Measurements from ENCODE around the gene ATOSB. TPM values are rescaled to one million over a fixed set of nuclear protein-coding genes. Genes with fewer than 3 reads are reported as not detected.
A peak's percentile ranks its signal among the peaks of the same experiment; 100 is the strongest.

ATOSB gene
- total RNA-seq, 3 donors from 2014 or later, result 7.8 to 21.1 (median 8.8) TPM

- Histone ChIP-seq H3K36me3 (no peaks in the 10 kb centered on the region), H3K27ac (peak within 1 kb of the TSS; percentile 93 to 97), H3K4me3 (peak within 1 kb of the TSS; percentile 58 to 83 (median 80)), H3K9me3 (no peaks in the 10 kb centered on the region), H3K4me1 (peaks cover 3 to 10% of the 10 kb centered on the region in 2 donors), H3K27me3 (no peaks in the 10 kb centered on the region)
- DNase-seq (ENCODE audit: low spot score in 2 of 2), result peak; percentile 94 to 95
- TF ChIP-seq CTCF (IDR thresholded peaks at IDR 0.05) (no peak), POLR2A (IDR thresholded peaks at IDR 0.05) (peak; percentile 68), POLR2AphosphoS5 (IDR thresholded peaks at IDR 0.05) (peak; percentile 84 to 94 (median 91))
- intact Hi-C loops (cut with DNase I; ENCODE audit: low total_unique reads), result no loop called here
Observed at GRCh38 chr9:35102769-35103659, 12.6 kb downstream of the ATOSB start, which contains the start of gene STOML2. TSS of gene STOML2 (minus strand) at chr9:35103131. CDS start at chr9:35103094, 37 bp downstream.

GRCh38 chr9:35102465-35102768 is 13.2 kb downstream of the ATOSB start:
- Histone ChIP-seq H3K4me1 (peaks cover 3 to 10% of the 10 kb centered on the region in 2 donors), H3K4me3 (peak overlapping the region; percentile 58 to 83 (median 80)), H3K27ac (peak overlapping the region; percentile 93 to 97), H3K9me3 (no peaks in the 10 kb centered on the region), H3K27me3 (no peaks in the 10 kb centered on the region), H3K36me3 (no peaks in the 10 kb centered on the region)
- TF ChIP-seq POLR2A (IDR thresholded peaks at IDR 0.05) (no peak), POLR2AphosphoS5 (IDR thresholded peaks at IDR 0.05) (no peak), CTCF (IDR thresholded peaks at IDR 0.05) (no peak)
- no peak for DNase-seq (ENCODE audit: low spot score in 2 of 2)
- intact Hi-C loops (cut with DNase I; ENCODE audit: low total_unique reads), result no loop called here

- Histone ChIP-seq H3K36me3 (no peaks in the 10 kb centered on the region), H3K4me3 (no peak overlapping the region), H3K9me3 (no peaks in the 10 kb centered on the region), H3K27me3 (no peaks in the 10 kb centered on the region), H3K27ac (no peak overlapping the region), H3K4me1 (peaks cover 0 to 21% of the 10 kb centered on the region in 2 donors)
- intact Hi-C loops (cut with DNase I; ENCODE audit: low total_unique reads), result loop anchor here (2.0 to 10.0 kb wide), 2 partner anchors 27 to 377 kb away; no protein-coding TSS in a partner anchor
- no peak for TF ChIP-seq CTCF (IDR thresholded peaks at IDR 0.05)
- TF ChIP-seq POLR2AphosphoS5 (IDR thresholded peaks at IDR 0.05), result no peak
- no peak for DNase-seq (ENCODE audit: low spot score in 2 of 2)
Observed at GRCh38 chr9:35097573-35097972, 18.1 kb downstream of the ATOSB start.

- TF ChIP-seq POLR2AphosphoS5 (IDR thresholded peaks at IDR 0.05) (peak; percentile 88 to 92 (median 89)), POLR2A (IDR thresholded peaks at IDR 0.05) (peak; percentile 36), CTCF (IDR thresholded peaks at IDR 0.05) (peak; percentile 69 to 88 (median 78))
- peak within 1 kb of the TSS; percentile 97 to 98 for H3K27ac ChIP-seq
- H3K4me1 ChIP-seq, result peaks cover 0 to 12% of the 10 kb centered on the region in 2 donors
- H3K9me3 ChIP-seq, result no peaks in the 10 kb centered on the region
- H3K4me3 ChIP-seq, result peak within 1 kb of the TSS; percentile 73 to 92 (median 88)
- intact Hi-C loops (cut with DNase I; ENCODE audit: low total_unique reads), result loop anchor here (2.0 to 10.0 kb wide), 2 partner anchors 25 to 379 kb away; no protein-coding TSS in a partner anchor
- DNase-seq (ENCODE audit: low spot score in 2 of 2), result peak; percentile 84 to 88
- H3K36me3 ChIP-seq, result peaks cover 5% of the 10 kb centered on the region
- no peaks in the 10 kb centered on the region for H3K27me3 ChIP-seq
Observed at GRCh38 chr9:35096035-35096849, 19.4 kb downstream of the ATOSB start, which contains the start of gene PIGO. TSS of gene PIGO (minus strand) at chr9:35096591. CDS start at chr9:35095565, 1,026 bp downstream.

Measured in breast epithelium (tissue), 4 donors.